Esophagus (tissue), 2 donors: Measurements from ENCODE around the gene PAK1. TPM values are rescaled to one million over a fixed set of nuclear protein-coding genes. Genes with fewer than 3 reads are reported as not detected.

Experiments
- H3K27ac ChIP-seq, 2 donors: one replicate each; pipeline ENCODE4 v1.5.1; 2013; ENCODE audit warnings: low read depth in 2 of 2, mild to moderate bottlenecking in 2 of 2, inconsistent platforms in 1 of 2, low read length in 1 of 2, moderate library complexity in 1 of 2
- H3K27me3 ChIP-seq, 2 donors: one replicate each; pipeline ENCODE4 v1.6.1; 2013; ENCODE audit warnings: low read length in 2 of 2, control low read depth in 1 of 2, mild to moderate bottlenecking in 1 of 2; ENCODE audit not compliant: insufficient read depth in 2 of 2, control insufficient read depth in 1 of 2
- H3K36me3 ChIP-seq, 2 donors: one replicate each; pipeline ENCODE4 v1.6.1; 2013; ENCODE audit warnings: low read length in 1 of 2; ENCODE audit not compliant: control insufficient read depth in 2 of 2, insufficient read depth in 2 of 2
- H3K4me1 ChIP-seq, 2 donors: one replicate each; pipeline ENCODE4 v1.6.1; 2013; ENCODE audit warnings: low read length in 1 of 2; ENCODE audit not compliant: control insufficient read depth in 2 of 2, insufficient read depth in 2 of 2
- H3K4me3 ChIP-seq, 2 donors: one replicate each; pipeline ENCODE4 v1.5.1; 2013; ENCODE audit warnings: low read length in 2 of 2, mild to moderate bottlenecking in 2 of 2, low read depth in 1 of 2, moderate library complexity in 1 of 2
- H3K9me3 ChIP-seq, 2 donors: one replicate each; pipeline ENCODE4 v1.6.1; 2013; ENCODE audit warnings: mild to moderate bottlenecking in 2 of 2, low read depth in 1 of 2, low read length in 1 of 2, moderate library complexity in 1 of 2; ENCODE audit not compliant: control insufficient read depth in 2 of 2, insufficient read depth in 1 of 2
- WGBS, 2 donors: extraction: QIAGEN DNeasy Blood & Tissue Kit; methylation state at CpG; one replicate each; pipeline ENCODE4 v1.1.7; 2013; 5-methylcytosine and 5-hydroxymethylcytosine counted together
- polyA plus RNA-seq, 2 donors: library from polyadenylated mRNA; stranded (reverse); fragments of 200-250 nt; gene quantifications; one replicate each; pipeline ENCODE4 v1.2.3, GENCODE V29; 2013
- donor health status: healthy with polysubstance abuse.
- donor health status: Bipolar disorder and iron deficiency.

Gene PAK1
- polyA plus RNA-seq, 2 donors: 10.3 to 16.3 TPM

- H3K4me1 ChIP-seq: no peaks in the 10 kb centered on the region
- H3K27me3 ChIP-seq: no peaks in the 10 kb centered on the region
- WGBS, 2 donors: 91 to 95% methylated on average over 2 of the region's 2 CpGs
- no peak overlapping the region for H3K27ac ChIP-seq
- no peaks in the 10 kb centered on the region for H3K36me3 ChIP-seq
- H3K4me3 ChIP-seq: no peak overlapping the region
- H3K9me3 ChIP-seq: no peaks in the 10 kb centered on the region
Observed at GRCh38 chr11:77487790-77488189, 13.9 kb upstream of the PAK1 start.

- H3K27ac ChIP-seq: no peak overlapping the region
- no peaks in the 10 kb centered on the region for H3K9me3 ChIP-seq
- 92 to 93% methylated on average over 2 of the region's 2 CpGs for WGBS, 2 donors
- H3K27me3 ChIP-seq: no peaks in the 10 kb centered on the region
- H3K4me3 ChIP-seq: no peak overlapping the region
- no peaks in the 10 kb centered on the region for H3K4me1 ChIP-seq
- H3K36me3 ChIP-seq: no peaks in the 10 kb centered on the region
Observed at GRCh38 chr11:77479746-77480352, 6.0 kb upstream of the PAK1 start.

GRCh38 chr11:77475206-77475605, 1.3 kb upstream of the PAK1 start:
- WGBS, 2 donors: 70 to 73% methylated on average over 5 of the region's 5 CpGs
- Histone ChIP-seq H3K4me1 (peaks cover 0 to 3% of the 10 kb centered on the region in 2 donors), H3K27ac (no peak overlapping the region), H3K36me3 (no peaks in the 10 kb centered on the region), H3K27me3 (no peaks in the 10 kb centered on the region), H3K4me3 (no peak overlapping the region), H3K9me3 (no peaks in the 10 kb centered on the region)

GRCh38 chr11:77474684-77475060, 778 bp upstream of the PAK1 start:
- no peaks in the 10 kb centered on the region for H3K27me3 ChIP-seq
- no peaks in the 10 kb centered on the region for H3K36me3 ChIP-seq
- peaks cover 0 to 3% of the 10 kb centered on the region in 2 donors for H3K4me1 ChIP-seq
- H3K27ac ChIP-seq: no peak overlapping the region
- 33 to 38% methylated on average over 10 of the region's 10 CpGs for WGBS, 2 donors
- H3K4me3 ChIP-seq: peak overlapping the region in 1 of 2 donors; percentile 79
- H3K9me3 ChIP-seq: no peaks in the 10 kb centered on the region

GRCh38 chr11:77472991-77473800, 698 bp downstream of the PAK1 start:
- H3K36me3 ChIP-seq: no peaks in the 10 kb centered on the region
- H3K27me3 ChIP-seq: no peaks in the 10 kb centered on the region
- peak overlapping the region; percentile 15 to 68 for H3K27ac ChIP-seq
- 2 to 3% methylated on average over 30 to 79 of the region's 80 CpGs for WGBS, 2 donors
- peaks cover 0 to 3% of the 10 kb centered on the region in 2 donors for H3K4me1 ChIP-seq
- H3K4me3 ChIP-seq: peak overlapping the region; percentile 66 to 79
- H3K9me3 ChIP-seq: no peaks in the 10 kb centered on the region

- Histone ChIP-seq H3K27me3 (no peaks in the 10 kb centered on the region), H3K36me3 (no peaks in the 10 kb centered on the region), H3K4me1 (peaks cover 0 to 3% of the 10 kb centered on the region in 2 donors), H3K9me3 (no peaks in the 10 kb centered on the region), H3K4me3 (no peak overlapping the region), H3K27ac (no peak overlapping the region)
- 51 to 75% methylated on average over 3 of the region's 3 CpGs for WGBS, 2 donors
Observed at GRCh38 chr11:77471558-77472193, 2.2 kb downstream of the PAK1 start.

GRCh38 chr11:77470971-77471370, 2.9 kb downstream of the PAK1 start:
- no peak overlapping the region for H3K4me3 ChIP-seq
- no peaks in the 10 kb centered on the region for H3K36me3 ChIP-seq
- no peak overlapping the region for H3K27ac ChIP-seq
- WGBS, 2 donors: 68 to 79% methylated on average over 5 of the region's 5 CpGs
- no peaks in the 10 kb centered on the region for H3K9me3 ChIP-seq
- no peaks in the 10 kb centered on the region for H3K27me3 ChIP-seq
- peaks cover 0 to 3% of the 10 kb centered on the region in 2 donors for H3K4me1 ChIP-seq

- peaks cover 0 to 3% of the 10 kb centered on the region in 2 donors for H3K4me1 ChIP-seq
- 51 to 53% methylated on average over 2 of the region's 2 CpGs for WGBS, 2 donors
- H3K36me3 ChIP-seq: no peaks in the 10 kb centered on the region
- H3K27ac ChIP-seq: no peak overlapping the region
- no peaks in the 10 kb centered on the region for H3K27me3 ChIP-seq
- H3K9me3 ChIP-seq: no peaks in the 10 kb centered on the region
- H3K4me3 ChIP-seq: no peak overlapping the region
Observed at GRCh38 chr11:77470504-77470903, 3.4 kb downstream of the PAK1 start.

GRCh38 chr11:77468527-77468926, 5.4 kb downstream of the PAK1 start:
- Histone ChIP-seq H3K36me3 (no peaks in the 10 kb centered on the region), H3K9me3 (no peaks in the 10 kb centered on the region), H3K4me1 (peaks cover 0 to 3% of the 10 kb centered on the region in 2 donors), H3K4me3 (no peak overlapping the region), H3K27me3 (no peaks in the 10 kb centered on the region), H3K27ac (no peak overlapping the region)
- WGBS, 2 donors: 70 to 93% methylated on average over 1 of the region's 1 CpG
